ENCODE results near the gene ANO1.

- TF ChIP-seq ISL1 (CRISPR knock-in tag; IDR thresholded peaks at IDR 0.05) = no peak
- no peak for TF ChIP-seq CREB5 (CRISPR knock-in tag; IDR thresholded peaks at IDR 0.05; ENCODE audit: low read depth)
- TF ChIP-seq PATZ1 (CRISPR knock-in tag; IDR thresholded peaks at IDR 0.05; ENCODE audit: borderline replicate concordance) = no peak
- TF ChIP-seq BACH2 (CRISPR knock-in tag; IDR thresholded peaks at IDR 0.05; ENCODE audit: borderline replicate concordance) = no peak
- no peak for TF ChIP-seq SNAI2 (CRISPR knock-in tag; IDR thresholded peaks at IDR 0.05)
- TF ChIP-seq ZFP3 (CRISPR knock-in tag; IDR thresholded peaks at IDR 0.05) = no peak
- TF ChIP-seq TOX (CRISPR knock-in tag; IDR thresholded peaks at IDR 0.05; ENCODE audit: borderline replicate concordance) = no peak
- TF ChIP-seq ARNTL (CRISPR knock-in tag; IDR thresholded peaks at IDR 0.05; ENCODE audit: borderline replicate concordance, low read depth) = no peak
- no peak for TF ChIP-seq ZFP30 (CRISPR knock-in tag; IDR thresholded peaks at IDR 0.05)
- TF ChIP-seq GLIS3 (CRISPR knock-in tag; IDR thresholded peaks at IDR 0.05) = no peak
Measured at GRCh38 chr11:70180906-70181305, 102.8 kb downstream of the ANO1 start.

Measured in SK-N-SH treated with all-trans-retinoic acid at 6 μM for 48 hours (cell line).